ENCODE measurements around the gene TBX10.

TBX10 gene

GRCh38 chr11:67630943-67631331, 8.6 kb downstream of the TBX10 start:
- Histone ChIP-seq H3K36me3 (replicated peaks in 1 of 2; ENCODE audit: control insufficient read depth in 2 of 2, insufficient read depth in 2 of 2, low read length in 2 of 2) (peaks cover 5% of the 10 kb centered on the region in 2 donors), H3K9ac (ENCODE audit: low read depth, low read length, poor library complexity) (peak overlapping the region; percentile 88), H3K9me3 (replicated peaks in 1 of 2; ENCODE audit: control insufficient read depth in 2 of 2, insufficient read depth in 1 of 2, low read depth in 1 of 2, low read length in 2 of 2) (no peaks in the 10 kb centered on the region), H3K4ac (ENCODE audit: low read length) (peak overlapping the region; percentile 37), H2BK15ac (ENCODE audit: low read length) (peak overlapping the region; percentile 89), H2BK12ac (ENCODE audit: low read length) (no peak overlapping the region), H3K14ac (ENCODE audit: low read length) (peak overlapping the region; percentile 75), H3K4me2 (ENCODE audit: insufficient read depth, low read length, poor library complexity, severe bottlenecking) (peak overlapping the region; percentile 91), H4K91ac (ENCODE audit: low read depth, low read length, poor library complexity) (peak overlapping the region; percentile 72), H2AFZ (ENCODE audit: low read length) (peak overlapping the region; percentile 94), H3K4me3 (ENCODE audit: low read length in 2 of 2) (peak overlapping the region; percentile 65 to 71), H2AK5ac (ENCODE audit: low read depth, low read length) (peak overlapping the region; percentile 97), H3K27ac (replicated peaks; ENCODE audit: low read length) (peak overlapping the region; percentile 92), H3K18ac (ENCODE audit: low read length) (peak overlapping the region; percentile 99), H3K4me1 (ENCODE audit: control insufficient read depth in 2 of 2, insufficient read depth in 1 of 2, low read depth in 1 of 2, low read length in 2 of 2) (peaks cover 8 to 18% of the 10 kb centered on the region in 2 donors), H2BK5ac (ENCODE audit: low read length) (peak overlapping the region; percentile 98), H2BK120ac (ENCODE audit: low read depth, low read length) (no peak overlapping the region), H3K79me1 (ENCODE audit: low read depth, low read length) (no peaks in the 10 kb centered on the region), H4K8ac (ENCODE audit: low read depth, low read length) (peak overlapping the region; percentile 43), H3K23ac (ENCODE audit: low read depth, low read length, poor library complexity) (peak overlapping the region; percentile 98), H3K27me3 (ENCODE audit: control insufficient read depth in 3 of 3, insufficient read depth in 3 of 3, low read depth in 1 of 3, low read length in 3 of 3) (no peaks in the 10 kb centered on the region)
- no peak for DNase-seq (ENCODE audit: low spot score)
- WGBS, 2 donors (ENCODE audit: extremely low coverage in 2 of 2, insufficient read length in 2 of 2, insufficient replicate concordance in 1 of 2) = no CpG with 5 or more reads among the region's 16 CpGs

GRCh38 chr11:67630228-67630942, 9.2 kb downstream of the TBX10 start:
- H3K79me1 ChIP-seq (ENCODE audit: low read depth, low read length) = no peaks in the 10 kb centered on the region
- H2BK15ac ChIP-seq (ENCODE audit: low read length) = peak overlapping the region; percentile 89
- H3K9ac ChIP-seq (ENCODE audit: low read depth, low read length, poor library complexity) = peak overlapping the region; percentile 92
- peak overlapping the region; percentile 97 for H2AK5ac ChIP-seq (ENCODE audit: low read depth, low read length)
- H2BK12ac ChIP-seq (ENCODE audit: low read length) = no peak overlapping the region
- peaks cover 8 to 18% of the 10 kb centered on the region in 2 donors for H3K4me1 ChIP-seq (ENCODE audit: control insufficient read depth in 2 of 2, insufficient read depth in 1 of 2, low read depth in 1 of 2, low read length in 2 of 2)
- peak overlapping the region; percentile 99 for H3K18ac ChIP-seq (ENCODE audit: low read length)
- peaks cover 5% of the 10 kb centered on the region in 2 donors for H3K36me3 ChIP-seq (replicated peaks in 1 of 2; ENCODE audit: control insufficient read depth in 2 of 2, insufficient read depth in 2 of 2, low read length in 2 of 2)
- H3K27ac ChIP-seq (replicated peaks; ENCODE audit: low read length) = peak overlapping the region; percentile 92
- peak overlapping the region; percentile 91 for H3K4me2 ChIP-seq (ENCODE audit: insufficient read depth, low read length, poor library complexity, severe bottlenecking)
- WGBS, 2 donors (ENCODE audit: extremely low coverage in 2 of 2, insufficient read length in 2 of 2, insufficient replicate concordance in 1 of 2) = no CpG with 5 or more reads among the region's 70 CpGs
- peak overlapping the region; percentile 37 for H3K4ac ChIP-seq (ENCODE audit: low read length)
- H3K27me3 ChIP-seq (ENCODE audit: control insufficient read depth in 3 of 3, insufficient read depth in 3 of 3, low read depth in 1 of 3, low read length in 3 of 3) = no peaks in the 10 kb centered on the region
- no peak overlapping the region for H2BK120ac ChIP-seq (ENCODE audit: low read depth, low read length)
- peak overlapping the region; percentile 75 for H3K14ac ChIP-seq (ENCODE audit: low read length)
- H4K8ac ChIP-seq (ENCODE audit: low read depth, low read length) = peak overlapping the region; percentile 43
- peak overlapping the region; percentile 99 for H2AFZ ChIP-seq (ENCODE audit: low read length)
- peak; percentile 98 for DNase-seq (ENCODE audit: low spot score)
- peak overlapping the region; percentile 72 for H4K91ac ChIP-seq (ENCODE audit: low read depth, low read length, poor library complexity)
- peak overlapping the region; percentile 98 for H3K23ac ChIP-seq (ENCODE audit: low read depth, low read length, poor library complexity)
- H3K4me3 ChIP-seq (ENCODE audit: low read length in 2 of 2) = peak overlapping the region; percentile 65 to 91
- H2BK5ac ChIP-seq (ENCODE audit: low read length) = peak overlapping the region; percentile 98
- H3K9me3 ChIP-seq (replicated peaks in 1 of 2; ENCODE audit: control insufficient read depth in 2 of 2, insufficient read depth in 1 of 2, low read depth in 1 of 2, low read length in 2 of 2) = no peaks in the 10 kb centered on the region

GRCh38 chr11:67629386-67630227, 10.0 kb downstream of the TBX10 start, which contains the start of gene NUDT8:
TSS of gene NUDT8 (minus strand) at chr11:67629937. CDS start at chr11:67629911, 26 bp downstream.
- Histone ChIP-seq H2BK15ac (ENCODE audit: low read length) (peak within 1 kb of the TSS; percentile 89), H3K23ac (ENCODE audit: low read depth, low read length, poor library complexity) (peak within 1 kb of the TSS; percentile 98), H3K4me1 (ENCODE audit: control insufficient read depth in 2 of 2, insufficient read depth in 1 of 2, low read depth in 1 of 2, low read length in 2 of 2) (peaks cover 8 to 18% of the 10 kb centered on the region in 2 donors), H4K8ac (ENCODE audit: low read depth, low read length) (peak within 1 kb of the TSS; percentile 43), H2BK120ac (ENCODE audit: low read depth, low read length) (no peak within 1 kb of the TSS), H3K27me3 (ENCODE audit: control insufficient read depth in 3 of 3, insufficient read depth in 3 of 3, low read depth in 1 of 3, low read length in 3 of 3) (no peaks in the 10 kb centered on the region), H2BK5ac (ENCODE audit: low read length) (peak within 1 kb of the TSS; percentile 98), H3K4ac (ENCODE audit: low read length) (peak within 1 kb of the TSS; percentile 37), H3K27ac (replicated peaks; ENCODE audit: low read length) (peak within 1 kb of the TSS; percentile 92), H3K4me3 (ENCODE audit: low read length in 2 of 2) (peak within 1 kb of the TSS; percentile 65 to 93), H3K4me2 (ENCODE audit: insufficient read depth, low read length, poor library complexity, severe bottlenecking) (peak within 1 kb of the TSS; percentile 91), H3K79me1 (ENCODE audit: low read depth, low read length) (no peaks in the 10 kb centered on the region), H4K91ac (ENCODE audit: low read depth, low read length, poor library complexity) (peak within 1 kb of the TSS; percentile 76), H3K14ac (ENCODE audit: low read length) (peak within 1 kb of the TSS; percentile 75), H3K36me3 (replicated peaks in 1 of 2; ENCODE audit: control insufficient read depth in 2 of 2, insufficient read depth in 2 of 2, low read length in 2 of 2) (peaks cover 5% of the 10 kb centered on the region in 2 donors), H2AK5ac (ENCODE audit: low read depth, low read length) (peak within 1 kb of the TSS; percentile 97), H2BK12ac (ENCODE audit: low read length) (peak within 1 kb of the TSS; percentile 24), H3K18ac (ENCODE audit: low read length) (peak within 1 kb of the TSS; percentile 99), H2AFZ (ENCODE audit: low read length) (peak within 1 kb of the TSS; percentile 99), H3K9me3 (replicated peaks in 1 of 2; ENCODE audit: control insufficient read depth in 2 of 2, insufficient read depth in 1 of 2, low read depth in 1 of 2, low read length in 2 of 2) (no peaks in the 10 kb centered on the region), H3K9ac (ENCODE audit: low read depth, low read length, poor library complexity) (peak within 1 kb of the TSS; percentile 94)
- WGBS, 2 donors (ENCODE audit: extremely low coverage in 2 of 2, insufficient read length in 2 of 2, insufficient replicate concordance in 1 of 2) = no CpG with 5 or more reads among the region's 102 CpGs
- DNase-seq (ENCODE audit: low spot score) = peak; percentile 84

Data from neuronal stem cell (in vitro differentiated cells).